Epithelial cell of prostate (primary cell): ENCODE measurements around the gene KLK5.
"Not testable (repeated sequence)": the region's sequence is repeated elsewhere in the genome, so short reads cannot be mapped to it uniquely, and the experiment has no call there.

Experiments
- DNase-seq: peaks from one replicate; pipeline ENCODE4 v3.0.0-alpha.2; 2011; ENCODE audit warnings: low read depth, low spot score
- H3K27ac ChIP-seq: fragments of 450-650 bp; 2 replicates; pipeline ENCODE4 v1.5.1; 2017; ENCODE audit warnings: mild to moderate bottlenecking

Gene KLK5

DNA sequence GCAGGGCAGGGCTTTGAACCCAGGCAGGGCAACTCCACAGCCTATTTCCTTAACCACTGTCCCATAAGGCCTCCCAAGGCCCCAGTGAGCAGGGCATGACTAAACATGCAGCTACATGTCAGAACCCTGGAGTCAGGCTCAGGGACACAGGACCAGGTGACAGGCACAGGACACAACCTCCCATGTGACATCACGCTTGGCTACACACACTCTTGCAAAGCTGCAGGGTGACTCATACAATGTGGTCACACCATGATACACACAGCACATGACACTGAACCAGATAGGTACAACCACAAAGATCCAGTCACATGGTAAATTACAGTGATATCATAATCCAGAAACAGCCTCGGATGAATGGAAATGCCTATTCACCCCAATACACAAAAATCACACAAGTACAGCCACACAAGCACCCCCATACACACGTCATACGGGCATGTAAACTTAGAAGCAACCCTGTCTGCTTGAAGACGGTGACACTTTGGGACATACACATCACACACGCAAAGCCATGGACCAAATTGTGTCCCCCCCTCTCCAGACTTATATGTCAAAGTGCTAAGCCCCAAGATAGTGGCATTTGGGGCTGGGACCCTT is 56.1 kb downstream of the KLK5 start:
- DNase-seq: peak; percentile 99
- H3K27ac ChIP-seq: peak overlapping the region; percentile 63

DNA sequence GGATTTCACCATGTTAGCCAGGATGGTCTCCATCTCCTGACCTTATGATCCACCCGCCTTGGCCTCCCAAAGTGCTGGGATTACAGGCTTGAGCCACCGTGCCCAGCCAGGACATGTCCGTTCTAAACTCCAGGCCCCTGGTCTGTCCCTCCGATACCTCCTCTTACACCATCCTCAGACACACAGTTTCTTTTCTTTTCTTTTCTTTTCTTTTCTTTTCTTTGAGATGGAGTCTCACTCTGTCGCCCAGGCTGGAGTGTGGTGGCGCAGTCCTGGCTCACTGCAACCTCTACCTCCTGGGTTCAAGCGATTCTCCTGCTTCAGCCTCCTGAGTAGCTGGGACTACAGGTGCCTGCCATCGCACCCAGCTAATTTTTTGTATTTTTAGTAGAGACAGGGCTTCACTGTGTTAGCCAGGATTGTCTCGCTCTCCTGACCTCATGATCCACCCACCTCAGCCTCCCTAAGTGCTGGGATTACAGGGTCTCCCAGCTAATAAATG is 56.7 kb downstream of the KLK5 start:
- H3K27ac ChIP-seq: peak overlapping the region; percentile 63
- DNase-seq: not testable (repeated sequence)

DNA sequence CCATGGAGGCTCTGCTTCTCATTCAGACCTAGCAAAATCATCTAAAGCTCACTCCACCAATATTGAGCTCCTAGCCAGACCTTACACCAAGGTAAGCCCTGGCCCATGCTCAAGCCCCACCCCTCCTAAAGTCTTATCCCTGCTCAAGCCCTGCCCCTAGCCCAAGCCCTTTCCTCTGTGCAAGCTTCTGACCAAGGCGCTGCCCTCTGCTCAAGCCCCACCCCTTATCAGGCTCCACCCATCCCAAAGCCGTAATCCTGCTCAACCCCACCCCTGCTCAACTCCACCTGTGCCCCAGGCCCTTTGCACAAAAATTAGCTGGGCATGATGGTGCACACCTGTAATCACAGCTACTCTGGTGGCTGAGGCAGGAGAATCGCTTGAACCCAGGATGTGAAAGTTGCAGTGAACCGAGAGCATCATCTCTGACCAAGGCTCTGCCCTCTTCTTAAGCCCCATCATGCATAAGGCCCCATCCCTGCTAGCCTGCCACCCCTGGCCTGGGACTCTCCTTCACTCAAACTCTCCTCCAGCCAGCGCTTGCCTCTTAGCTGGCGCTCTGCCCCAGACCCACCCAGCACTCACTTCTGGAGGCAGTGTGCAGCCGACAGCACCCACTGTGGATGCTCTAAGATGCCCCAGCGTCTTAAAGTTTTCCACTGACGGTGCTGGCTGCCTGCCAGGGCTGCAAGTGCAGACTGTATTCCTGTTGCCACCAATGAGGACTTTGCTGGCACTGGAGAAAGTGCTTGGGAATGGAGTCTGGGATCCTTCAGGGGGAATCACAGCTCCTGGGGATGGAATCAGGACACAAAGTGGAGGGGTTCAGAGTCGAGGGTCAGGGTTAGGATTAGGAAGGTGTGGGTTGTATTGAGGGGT is 58.1 kb downstream of the KLK5 start:
- no peak overlapping the region for H3K27ac ChIP-seq
- no peak for DNase-seq
